Sigmoid colon (tissue), 4 donors: Measurements from ENCODE around the gene CDHR4.

ENCODE experiments used
- POLR2A ChIP-seq, 2 donors: fragments of 450-650 bp; IDR thresholded peaks; one replicate each; pipeline ENCODE4 v1.6.1; 2016; ENCODE audit warnings: antibody characterized with exemption in 2 of 2, mild to moderate bottlenecking in 2 of 2, moderate library complexity in 2 of 2
- POLR2AphosphoS5 ChIP-seq, 4 donors: sonication (generic); formaldehyde crosslinking; IDR thresholded peaks; one replicate each; pipeline ENCODE4 v1.6.1; 2017; ENCODE audit warnings: antibody characterized with exemption in 4 of 4
- TF ChIP-seq, protein P1 (sequence below), 4 experiments: fragments of 450-650 bp in 3 of 4; fragments of 200-600 bp in 1 of 4; IDR thresholded peaks; one replicate each; pipeline ENCODE4 v1.5.1; 2016 to 2019; ENCODE audit warnings: antibody characterized with exemption in 4 of 4, mild to moderate bottlenecking in 3 of 4, moderate library complexity in 2 of 4

DNA sequence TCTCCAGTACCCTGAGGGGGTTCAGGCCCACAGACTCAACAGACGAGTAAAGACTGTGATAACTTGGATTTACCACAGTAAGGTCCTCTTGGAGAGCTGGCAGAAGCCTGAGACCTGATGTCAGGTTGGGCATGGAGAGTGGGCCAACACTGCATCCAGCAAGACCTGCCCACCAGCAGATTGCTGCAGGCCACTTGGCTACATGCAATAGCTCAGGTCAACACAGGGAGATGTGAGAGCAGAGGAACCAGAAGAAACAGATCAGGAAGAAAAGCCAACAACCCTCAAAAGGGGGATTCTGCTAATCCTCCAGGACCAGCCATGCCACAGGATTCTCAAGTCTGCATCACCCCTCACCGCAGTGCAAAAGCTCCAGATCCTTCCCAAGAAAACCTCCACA lies 11.6 kb downstream of the CDHR4 start:
- TF ChIP-seq POLR2A (IDR thresholded peaks at IDR 0.05) (no peak), POLR2AphosphoS5 (IDR thresholded peaks at IDR 0.05) (no peak)
- TF ChIP-seq, protein P1, sequence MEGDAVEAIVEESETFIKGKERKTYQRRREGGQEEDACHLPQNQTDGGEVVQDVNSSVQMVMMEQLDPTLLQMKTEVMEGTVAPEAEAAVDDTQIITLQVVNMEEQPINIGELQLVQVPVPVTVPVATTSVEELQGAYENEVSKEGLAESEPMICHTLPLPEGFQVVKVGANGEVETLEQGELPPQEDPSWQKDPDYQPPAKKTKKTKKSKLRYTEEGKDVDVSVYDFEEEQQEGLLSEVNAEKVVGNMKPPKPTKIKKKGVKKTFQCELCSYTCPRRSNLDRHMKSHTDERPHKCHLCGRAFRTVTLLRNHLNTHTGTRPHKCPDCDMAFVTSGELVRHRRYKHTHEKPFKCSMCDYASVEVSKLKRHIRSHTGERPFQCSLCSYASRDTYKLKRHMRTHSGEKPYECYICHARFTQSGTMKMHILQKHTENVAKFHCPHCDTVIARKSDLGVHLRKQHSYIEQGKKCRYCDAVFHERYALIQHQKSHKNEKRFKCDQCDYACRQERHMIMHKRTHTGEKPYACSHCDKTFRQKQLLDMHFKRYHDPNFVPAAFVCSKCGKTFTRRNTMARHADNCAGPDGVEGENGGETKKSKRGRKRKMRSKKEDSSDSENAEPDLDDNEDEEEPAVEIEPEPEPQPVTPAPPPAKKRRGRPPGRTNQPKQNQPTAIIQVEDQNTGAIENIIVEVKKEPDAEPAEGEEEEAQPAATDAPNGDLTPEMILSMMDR (IDR thresholded peaks at IDR 0.05) = no peak
